Tibial nerve (tissue), 4 donors: ENCODE results near the gene SIRT7. TPM values are rescaled to one million over a fixed set of nuclear protein-coding genes. Genes with fewer than 3 reads are reported as not detected.
A peak's percentile ranks its signal among the peaks of the same experiment; 100 is the strongest.

Experiments used
- DNase-seq, 2 donors: peaks; one replicate each; pipeline ENCODE4 v3.0.0-alpha.2; 2019; ENCODE audit warnings: low spot score in 2 of 2
- H3K27ac ChIP-seq, 4 donors: fragments of 200-600 bp; sonication (generic) in 3 of 4; one replicate each; pipeline ENCODE4 v1.5.1; 2017 to 2019; ENCODE audit warnings: mild to moderate bottlenecking in 1 of 4
- H3K27me3 ChIP-seq, 2 donors: fragments of 200-600 bp; sonication (generic) in 1 of 2; one replicate each; pipeline versions ENCODE4 v1.5.1 to v1.6.0; 2017 to 2019
- H3K36me3 ChIP-seq, 3 donors: fragments of 200-600 bp; sonication (generic); one replicate each; pipeline ENCODE4 v1.5.1; 2018 to 2019
- H3K4me1 ChIP-seq, 4 donors: fragments of 200-600 bp; sonication (generic) in 3 of 4; one replicate each; pipeline ENCODE4 v1.5.1; 2017 to 2019
- H3K4me3 ChIP-seq, 4 donors: fragments of 200-600 bp; sonication (generic) in 3 of 4; one replicate each; pipeline ENCODE4 v1.5.1; 2017 to 2019; ENCODE audit warnings: mild to moderate bottlenecking in 1 of 4, moderate library complexity in 1 of 4
- H3K9me3 ChIP-seq, 4 donors: fragments of 200-600 bp; sonication (generic) in 3 of 4; one replicate each; pipeline ENCODE4 v1.5.1; 2017 to 2019
- CTCF ChIP-seq, 5 experiments: fragments of 200-600 bp in 3 of 5; fragments of 450-650 bp in 2 of 5; sonication (generic) in 3 of 5; IDR thresholded peaks; one replicate each; pipeline ENCODE4 v1.5.1; 2016 to 2019; ENCODE audit warnings: antibody characterized with exemption in 5 of 5, mild to moderate bottlenecking in 3 of 5, moderate library complexity in 2 of 5
- EP300 ChIP-seq, 2 donors: sonication (generic); formaldehyde crosslinking; IDR thresholded peaks; one replicate each; pipeline ENCODE4 v1.6.1; 2017; ENCODE audit warnings: antibody characterized with exemption in 2 of 2, mild to moderate bottlenecking in 1 of 2
- POLR2A ChIP-seq, 2 donors: fragments of 450-650 bp; IDR thresholded peaks; one replicate each; pipeline ENCODE4 v1.6.1; 2017; ENCODE audit warnings: antibody characterized with exemption in 2 of 2, mild to moderate bottlenecking in 2 of 2, moderate library complexity in 2 of 2
- WGBS, 2 donors: methylation state at CpG; one replicate each; pipeline ENCODE4 v1.1.5; 2018; 5-methylcytosine and 5-hydroxymethylcytosine counted together
- total RNA-seq, 4 donors: library from RNA; depleted of rRNA; stranded (reverse); fragments of >200 nt; gene quantifications; one replicate each; pipeline ENCODE4 v1.1.0, GENCODE V29; 2016

SIRT7 gene
- total RNA-seq, 4 donors from 2014 or later, result 22.3 to 42.2 (median 30.7) TPM

GRCh38 chr17:81879121-81879520, 38.9 kb downstream of the SIRT7 start:
- no peak for DNase-seq
- TF ChIP-seq POLR2A (IDR thresholded peaks at IDR 0.05) (no peak), CTCF (IDR thresholded peaks at IDR 0.05) (no peak), EP300 (IDR thresholded peaks at IDR 0.05) (no peak)
- H3K27ac ChIP-seq, result no peak overlapping the region
- H3K9me3 ChIP-seq, result no peaks in the 10 kb centered on the region
- no peak overlapping the region for H3K4me3 ChIP-seq
- no peaks in the 10 kb centered on the region for H3K4me1 ChIP-seq
- H3K27me3 ChIP-seq, result no peaks in the 10 kb centered on the region
- 86 to 90% methylated on average over 5 of the region's 5 CpGs for WGBS, 2 donors
- peaks cover 0 to 52% (median 0%) of the 10 kb centered on the region in 3 donors for H3K36me3 ChIP-seq

- Histone ChIP-seq H3K4me1 (peaks cover 0 to 6% (median 3%) of the 10 kb centered on the region in 4 donors), H3K9me3 (no peaks in the 10 kb centered on the region), H3K4me3 (no peak overlapping the region), H3K27me3 (no peaks in the 10 kb centered on the region), H3K36me3 (peaks cover 0 to 44% (median 0%) of the 10 kb centered on the region in 3 donors), H3K27ac (no peak overlapping the region)
- no peak for TF ChIP-seq POLR2A (IDR thresholded peaks at IDR 0.05)
- no peak for DNase-seq
- 89 to 94% methylated on average over 3 of the region's 3 CpGs for WGBS, 2 donors
Observed at GRCh38 chr17:81878294-81878693, 39.7 kb downstream of the SIRT7 start.

GRCh38 chr17:81877569-81877968, 40.4 kb downstream of the SIRT7 start:
- H3K27me3 ChIP-seq, result no peaks in the 10 kb centered on the region
- peaks cover 0 to 36% (median 0%) of the 10 kb centered on the region in 3 donors for H3K36me3 ChIP-seq
- H3K4me3 ChIP-seq, result no peak overlapping the region
- no peak for DNase-seq
- peaks cover 0 to 13% (median 10%) of the 10 kb centered on the region in 4 donors for H3K4me1 ChIP-seq
- no peak overlapping the region for H3K27ac ChIP-seq
- no peaks in the 10 kb centered on the region for H3K9me3 ChIP-seq
- WGBS, 2 donors, result 90 to 93% methylated on average over 5 of the region's 5 CpGs
- no peak for TF ChIP-seq CTCF (IDR thresholded peaks at IDR 0.05)
- no peak for TF ChIP-seq POLR2A (IDR thresholded peaks at IDR 0.05)
- no peak for TF ChIP-seq EP300 (IDR thresholded peaks at IDR 0.05)

GRCh38 chr17:81871387-81872230, 46.4 kb downstream of the SIRT7 start:
- H3K4me3 ChIP-seq, result peak overlapping the region; percentile 67 to 93 (median 86)
- TF ChIP-seq EP300 (IDR thresholded peaks at IDR 0.05) (peak; percentile 84 to 98), CTCF (IDR thresholded peaks at IDR 0.05) (peak; percentile 45 to 72 (median 47)), POLR2A (IDR thresholded peaks at IDR 0.05) (peak; percentile 97 to 98)
- no peaks in the 10 kb centered on the region for H3K9me3 ChIP-seq
- H3K27ac ChIP-seq, result peak overlapping the region; percentile 93 to 99 (median 98)
- H3K36me3 ChIP-seq, result peaks cover 0 to 30% (median 17%) of the 10 kb centered on the region in 3 donors
- 0% methylated on average over 47 of the region's 86 CpGs; no CpG with 5 or more reads in 1 of the 2 donors for WGBS, 2 donors
- H3K4me1 ChIP-seq, result peaks cover 0 to 56% (median 40%) of the 10 kb centered on the region in 4 donors
- DNase-seq, result peak; percentile 90 to 92
- H3K27me3 ChIP-seq, result no peaks in the 10 kb centered on the region

GRCh38 chr17:81870981-81871386, 47.0 kb downstream of the SIRT7 start, which contains the start of gene ARHGDIA:
Gene ARHGDIA, minus strand, starts transcription at chr17:81871337. Its CDS starts 1,407 bp downstream, at chr17:81869930.
- TF ChIP-seq EP300 (IDR thresholded peaks at IDR 0.05) (no peak), POLR2A (IDR thresholded peaks at IDR 0.05) (no peak), CTCF (IDR thresholded peaks at IDR 0.05) (no peak)
- H3K27ac ChIP-seq, result peak within 1 kb of the TSS; percentile 93 to 99 (median 98)
- H3K9me3 ChIP-seq, result no peaks in the 10 kb centered on the region
- H3K4me1 ChIP-seq, result peaks cover 0 to 62% (median 40%) of the 10 kb centered on the region in 4 donors
- peaks cover 0 to 36% (median 17%) of the 10 kb centered on the region in 3 donors for H3K36me3 ChIP-seq
- no peak for DNase-seq
- peak within 1 kb of the TSS; percentile 81 to 97 (median 92) for H3K4me3 ChIP-seq
- no peaks in the 10 kb centered on the region for H3K27me3 ChIP-seq
- no CpG with 5 or more reads among the region's 64 CpGs for WGBS, 2 donors
